Measurements from ENCODE around the gene CTAG2. TPM values are rescaled to one million over a fixed set of nuclear protein-coding genes. Genes with fewer than 3 reads are reported as not detected.
"Not testable (repeated sequence)": the region's sequence is repeated elsewhere in the genome, so short reads cannot be mapped to it uniquely, and the experiment has no call there.

CTAG2 gene
- total RNA-seq, 2 experiments from 2014 or later, result not detected

GRCh38 chrX:154648931-154649330 lies 4.4 kb downstream of the CTAG2 start:
- intact Hi-C loops (cut with micrococcal nuclease; ENCODE audit: unreplicated experiment), result no loop called here
- no peaks in the 10 kb centered on the region for H3K9me3 ChIP-seq (ENCODE audit: low read length)
- H3K36me3 ChIP-seq (ENCODE audit: insufficient read depth, low read length), result no peaks in the 10 kb centered on the region
- ChIA-PET CTCF (ENCODE audit: unreplicated experiment) (no interaction called here), POLR2A (no interaction called here)
- no peak overlapping the region for H2AFZ ChIP-seq (ENCODE audit: low read length)
- no TSS peak for BruUV-seq (replicated peaks)
- H3K9me2 ChIP-seq (ENCODE audit: insufficient read depth, low read length), result no peaks in the 10 kb centered on the region
- no peak overlapping the region for H3K4me2 ChIP-seq (ENCODE audit: low read length)
- no peaks in the 10 kb centered on the region for H3K79me2 ChIP-seq (ENCODE audit: insufficient read depth, low read depth, low read length)
- DNase-seq (ENCODE audit: low spot score), result no peak
- no peaks in the 10 kb centered on the region for H4K20me1 ChIP-seq (ENCODE audit: insufficient read depth, low read length)
- H3K27ac ChIP-seq (ENCODE audit: low read depth, low read length, poor library complexity, severe bottlenecking), result no peak overlapping the region
- TF ChIP-seq CTCF (conservative IDR thresholded peaks at IDR 0.05; ENCODE audit: low read length), result no peak
- no peak for TF ChIP-seq EZH2phosphoT487 (IDR thresholded peaks at IDR 0.05; ENCODE audit: borderline replicate concordance, low read depth, low read length)
- H3K4me1 ChIP-seq (ENCODE audit: insufficient read depth, low read length, poor library complexity, severe bottlenecking), result no peaks in the 10 kb centered on the region
- H3K4me3 ChIP-seq (ENCODE audit: low read depth, low read length, poor library complexity, severe bottlenecking), result no peak overlapping the region

GRCh38 chrX:154645745-154646378 lies 7.5 kb downstream of the CTAG2 start:
- H3K4me1 ChIP-seq (ENCODE audit: insufficient read depth, low read length, poor library complexity, severe bottlenecking); BruUV-seq (replicated peaks); H3K79me2 ChIP-seq (ENCODE audit: insufficient read depth, low read depth, low read length); intact Hi-C loops (cut with micrococcal nuclease; ENCODE audit: unreplicated experiment); POLR2A ChIA-PET; H2AFZ ChIP-seq (ENCODE audit: low read length); H3K27ac ChIP-seq (ENCODE audit: low read depth, low read length, poor library complexity, severe bottlenecking); H3K4me3 ChIP-seq (ENCODE audit: low read depth, low read length, poor library complexity, severe bottlenecking); H4K20me1 ChIP-seq (ENCODE audit: insufficient read depth, low read length); DNase-seq (ENCODE audit: low spot score); H3K9me3 ChIP-seq (ENCODE audit: low read length); CTCF ChIA-PET (ENCODE audit: unreplicated experiment); H3K4me2 ChIP-seq (ENCODE audit: low read length); H3K36me3 ChIP-seq (ENCODE audit: insufficient read depth, low read length); H3K9me2 ChIP-seq (ENCODE audit: insufficient read depth, low read length): not testable (repeated sequence)

- H3K79me2 ChIP-seq (ENCODE audit: insufficient read depth, low read depth, low read length); H3K9me2 ChIP-seq (ENCODE audit: insufficient read depth, low read length); H3K9me3 ChIP-seq (ENCODE audit: low read length); BruUV-seq (replicated peaks); H3K4me1 ChIP-seq (ENCODE audit: insufficient read depth, low read length, poor library complexity, severe bottlenecking); H3K27ac ChIP-seq (ENCODE audit: low read depth, low read length, poor library complexity, severe bottlenecking); CTCF ChIA-PET (ENCODE audit: unreplicated experiment); H2AFZ ChIP-seq (ENCODE audit: low read length); DNase-seq (ENCODE audit: low spot score); intact Hi-C loops (cut with micrococcal nuclease; ENCODE audit: unreplicated experiment); H3K4me2 ChIP-seq (ENCODE audit: low read length); H3K4me3 ChIP-seq (ENCODE audit: low read depth, low read length, poor library complexity, severe bottlenecking); POLR2A ChIA-PET; H3K36me3 ChIP-seq (ENCODE audit: insufficient read depth, low read length); H4K20me1 ChIP-seq (ENCODE audit: insufficient read depth, low read length): not testable (repeated sequence)
Observed at GRCh38 chrX:154643708-154644107, 9.7 kb downstream of the CTAG2 start.

- H3K9me3 ChIP-seq (ENCODE audit: low read length); intact Hi-C loops (cut with micrococcal nuclease; ENCODE audit: unreplicated experiment); H3K4me3 ChIP-seq (ENCODE audit: low read depth, low read length, poor library complexity, severe bottlenecking); CTCF ChIA-PET (ENCODE audit: unreplicated experiment); DNase-seq (ENCODE audit: low spot score); H3K27ac ChIP-seq (ENCODE audit: low read depth, low read length, poor library complexity, severe bottlenecking); POLR2A ChIA-PET; BruUV-seq (replicated peaks); H3K9me2 ChIP-seq (ENCODE audit: insufficient read depth, low read length); H2AFZ ChIP-seq (ENCODE audit: low read length); H3K4me2 ChIP-seq (ENCODE audit: low read length); H3K36me3 ChIP-seq (ENCODE audit: insufficient read depth, low read length); H4K20me1 ChIP-seq (ENCODE audit: insufficient read depth, low read length); H3K79me2 ChIP-seq (ENCODE audit: insufficient read depth, low read depth, low read length); H3K4me1 ChIP-seq (ENCODE audit: insufficient read depth, low read length, poor library complexity, severe bottlenecking): not testable (repeated sequence)
Observed at GRCh38 chrX:154641740-154642139, 11.6 kb downstream of the CTAG2 start.

GRCh38 chrX:154633661-154634060 lies 19.7 kb downstream of the CTAG2 start:
- H3K4me1 ChIP-seq (ENCODE audit: insufficient read depth, low read length, poor library complexity, severe bottlenecking); H3K36me3 ChIP-seq (ENCODE audit: insufficient read depth, low read length); H3K9me2 ChIP-seq (ENCODE audit: insufficient read depth, low read length); H3K27ac ChIP-seq (ENCODE audit: low read depth, low read length, poor library complexity, severe bottlenecking); H4K20me1 ChIP-seq (ENCODE audit: insufficient read depth, low read length); H3K4me3 ChIP-seq (ENCODE audit: low read depth, low read length, poor library complexity, severe bottlenecking); DNase-seq (ENCODE audit: low spot score); POLR2A ChIA-PET; CTCF ChIA-PET (ENCODE audit: unreplicated experiment); H3K79me2 ChIP-seq (ENCODE audit: insufficient read depth, low read depth, low read length); intact Hi-C loops (cut with micrococcal nuclease; ENCODE audit: unreplicated experiment); H3K9me3 ChIP-seq (ENCODE audit: low read length); H3K4me2 ChIP-seq (ENCODE audit: low read length); H2AFZ ChIP-seq (ENCODE audit: low read length); BruUV-seq (replicated peaks): not testable (repeated sequence)

- H3K79me2 ChIP-seq (ENCODE audit: insufficient read depth, low read depth, low read length); H4K20me1 ChIP-seq (ENCODE audit: insufficient read depth, low read length); H3K4me2 ChIP-seq (ENCODE audit: low read length); BruUV-seq (replicated peaks); H3K9me3 ChIP-seq (ENCODE audit: low read length); H3K36me3 ChIP-seq (ENCODE audit: insufficient read depth, low read length); H3K4me1 ChIP-seq (ENCODE audit: insufficient read depth, low read length, poor library complexity, severe bottlenecking); CTCF ChIA-PET (ENCODE audit: unreplicated experiment); intact Hi-C loops (cut with micrococcal nuclease; ENCODE audit: unreplicated experiment); H3K9me2 ChIP-seq (ENCODE audit: insufficient read depth, low read length); H3K4me3 ChIP-seq (ENCODE audit: low read depth, low read length, poor library complexity, severe bottlenecking); H3K27ac ChIP-seq (ENCODE audit: low read depth, low read length, poor library complexity, severe bottlenecking); H2AFZ ChIP-seq (ENCODE audit: low read length); POLR2A ChIA-PET; DNase-seq (ENCODE audit: low spot score): not testable (repeated sequence)
Observed at GRCh38 chrX:154630949-154631348, 22.4 kb downstream of the CTAG2 start.
